HG03521 (cell line): Measurements from ENCODE around the gene KRTAP25-1.

Experiments
- ATAC-seq: cut with Tn5 transposase; IDR thresholded peaks from one replicate; pipeline ENCODE4 v1.9.1; 2021; ENCODE audit warnings: mild to moderate bottlenecking, moderate library complexity; ENCODE audit not compliant: unreplicated experiment

The KRTAP25-1 gene, protein sequence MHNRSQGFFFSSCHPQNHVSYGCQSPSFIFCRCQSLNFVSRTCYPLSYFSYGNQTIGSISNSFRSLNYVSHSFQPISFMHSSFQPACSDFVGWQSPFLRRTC

DNA sequence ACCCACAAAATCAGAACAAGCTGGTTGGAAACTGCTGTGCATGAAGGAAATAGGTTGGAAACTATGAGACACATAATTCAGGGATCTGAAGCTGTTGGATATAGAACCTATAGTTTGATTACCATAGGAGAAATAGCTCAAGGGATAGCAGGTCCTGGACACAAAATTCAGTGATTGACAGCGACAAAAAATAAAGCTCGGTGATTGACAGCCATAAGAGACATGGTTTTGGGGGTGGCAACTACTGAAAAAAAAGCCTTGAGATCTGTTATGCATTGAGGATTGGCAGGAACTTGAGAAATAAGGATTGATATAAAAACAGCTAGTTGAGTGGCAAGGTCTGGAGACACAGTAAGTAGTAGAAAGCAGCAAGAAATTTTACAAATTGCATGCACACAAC, at the start of gene KRTAP25-1:
TSS of gene KRTAP25-1 (minus strand) at position 300 of the 400 bp plus-strand sequence. CDS start at position 276, 24 bp downstream.
- no peak for ATAC-seq

DNA sequence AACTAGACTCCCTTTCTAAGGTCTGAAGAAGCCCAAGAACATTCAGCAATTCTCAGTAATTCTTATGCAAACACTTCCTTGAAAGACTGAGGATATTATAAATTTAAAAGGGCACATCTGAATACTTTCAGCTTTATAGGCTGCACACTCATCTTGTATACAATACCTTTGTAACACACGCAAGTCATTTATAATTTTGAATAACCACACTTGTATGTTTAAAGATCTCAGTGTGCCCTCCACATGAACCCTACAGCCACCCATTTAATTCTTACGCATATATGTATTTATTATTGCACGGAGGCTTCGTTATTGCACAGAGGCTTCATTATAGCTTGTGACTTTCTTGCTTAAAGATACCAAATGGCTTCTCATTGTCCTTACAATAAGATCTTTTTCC, 49.4 kb upstream of the KRTAP25-1 start:
- no peak for ATAC-seq

- ATAC-seq = no peak
Measured at GRCh38 chr21:30337772-30338171, 48.5 kb upstream of the KRTAP25-1 start.

DNA sequence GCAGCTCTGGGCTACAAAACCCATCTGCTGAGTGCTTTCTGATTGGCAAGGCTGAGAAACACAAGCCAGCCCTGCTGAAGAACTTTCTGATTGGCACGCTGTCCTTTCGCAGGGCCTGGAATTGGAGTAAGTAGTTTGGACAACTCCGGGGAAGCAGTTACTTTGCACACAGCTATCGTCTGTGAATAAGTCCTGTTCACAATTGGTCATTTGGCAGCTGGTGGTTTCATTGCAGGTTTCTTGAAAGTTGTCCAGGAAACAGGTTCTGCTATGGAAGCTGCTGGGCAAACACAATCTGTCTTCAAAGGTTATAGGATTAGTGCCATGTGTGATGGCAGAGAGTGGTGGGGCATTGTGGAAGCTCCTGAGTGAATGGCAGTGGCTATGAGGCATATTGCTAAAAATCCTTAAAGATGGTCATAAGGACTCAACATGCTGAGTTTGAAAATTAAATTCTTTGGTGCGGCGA, 48.0 kb upstream of the KRTAP25-1 start, which contains the start of gene KRTAP27-1:
TSS of gene KRTAP27-1 (minus strand) at position 419 of the 469 bp plus-strand sequence. CDS start at position 393, 26 bp downstream.
- ATAC-seq = no peak

GRCh38 chr21:30336596-30336995, 47.3 kb upstream of the KRTAP25-1 start:
- ATAC-seq = no peak

GRCh38 chr21:30333736-30334135, 44.4 kb upstream of the KRTAP25-1 start:
- ATAC-seq = no peak

DNA sequence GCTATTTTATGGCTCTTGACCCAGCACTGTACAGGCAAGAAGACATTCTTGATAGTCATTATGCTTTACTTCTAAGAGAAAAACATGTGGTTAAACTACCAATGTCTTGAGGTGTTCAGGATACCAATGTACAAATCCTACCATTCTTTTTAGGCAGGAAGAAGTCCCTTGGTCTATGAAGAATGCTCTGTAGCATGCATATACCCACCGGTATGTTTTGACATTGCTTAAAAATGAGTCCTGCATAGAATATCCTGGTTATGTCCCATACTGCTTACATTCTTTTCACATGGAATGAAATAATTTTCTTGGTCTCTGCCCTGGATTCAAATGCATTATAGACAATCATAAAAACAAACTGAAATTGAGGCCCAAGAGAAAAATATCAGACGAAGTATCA, 43.4 kb upstream of the KRTAP25-1 start:
- ATAC-seq = no peak

- ATAC-seq = no peak
Measured at GRCh38 chr21:30329203-30329875, 40.0 kb upstream of the KRTAP25-1 start.

- ATAC-seq = no peak
Measured at GRCh38 chr21:30326390-30326789, 37.1 kb upstream of the KRTAP25-1 start.

- no peak for ATAC-seq
Measured at GRCh38 chr21:30320215-30320614, 30.9 kb upstream of the KRTAP25-1 start, which contains the start of gene KRTAP26-1. KRTAP26-1 (minus strand) TSS chr21:30320315; CDS start chr21:30320035, 280 bp downstream.

DNA sequence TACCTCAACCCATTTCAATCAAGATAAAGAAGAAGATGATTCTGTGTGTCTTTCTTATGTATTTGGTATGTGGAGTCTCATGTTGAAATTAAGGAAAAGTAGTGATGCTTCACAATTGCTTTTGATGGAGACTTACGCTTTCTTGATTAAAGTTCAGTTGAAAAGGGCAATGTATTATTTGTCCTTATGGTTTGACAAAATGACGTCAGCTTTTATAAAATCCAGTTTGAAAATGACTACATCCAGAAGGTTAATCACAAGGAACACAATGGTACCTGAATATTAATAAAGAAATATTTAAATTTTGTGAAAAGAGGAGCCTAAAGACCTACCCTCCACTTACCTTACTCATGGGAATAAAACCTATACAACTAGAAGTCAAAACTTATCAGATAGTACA, 26.4 kb upstream of the KRTAP25-1 start:
- no peak for ATAC-seq

DNA sequence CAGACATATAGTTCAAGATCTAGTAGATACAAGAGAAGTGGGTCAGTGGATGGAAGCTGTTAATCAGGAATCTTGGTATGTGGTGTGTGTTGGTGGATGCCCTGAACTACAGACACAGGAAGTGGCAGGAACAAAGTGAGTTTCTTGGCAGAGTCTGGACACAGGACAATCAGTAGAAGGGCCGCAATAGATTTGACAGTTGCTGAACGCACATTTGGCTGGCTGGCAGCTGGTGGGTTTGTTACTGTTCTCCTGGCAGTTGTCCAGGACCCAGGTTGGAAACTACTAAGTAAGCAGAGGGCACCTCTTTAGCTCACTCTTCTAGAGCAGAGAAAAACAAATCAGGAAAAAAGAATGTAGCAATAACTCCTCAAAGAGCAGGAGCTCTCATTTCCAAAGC, 17.6 kb upstream of the KRTAP25-1 start:
- ATAC-seq = no peak

DNA sequence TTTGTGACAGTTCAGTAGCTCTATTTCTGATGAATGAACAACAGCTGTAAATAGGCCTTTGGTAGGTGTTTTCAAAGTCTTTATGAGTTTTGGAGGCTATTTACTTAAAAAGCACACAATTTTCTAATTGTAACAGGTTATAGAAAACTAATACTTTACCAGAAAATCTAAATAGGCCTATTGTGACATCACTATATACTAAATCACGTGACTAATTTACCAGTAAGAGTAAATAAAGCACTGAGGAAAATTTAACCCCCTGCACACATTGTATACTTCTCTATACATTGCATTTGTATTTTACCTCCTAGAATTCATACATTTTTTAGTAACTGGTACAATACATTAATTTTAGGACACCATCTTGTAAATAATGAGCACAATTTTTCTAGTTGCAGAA, 15.8 kb upstream of the KRTAP25-1 start:
- ATAC-seq = no peak

DNA sequence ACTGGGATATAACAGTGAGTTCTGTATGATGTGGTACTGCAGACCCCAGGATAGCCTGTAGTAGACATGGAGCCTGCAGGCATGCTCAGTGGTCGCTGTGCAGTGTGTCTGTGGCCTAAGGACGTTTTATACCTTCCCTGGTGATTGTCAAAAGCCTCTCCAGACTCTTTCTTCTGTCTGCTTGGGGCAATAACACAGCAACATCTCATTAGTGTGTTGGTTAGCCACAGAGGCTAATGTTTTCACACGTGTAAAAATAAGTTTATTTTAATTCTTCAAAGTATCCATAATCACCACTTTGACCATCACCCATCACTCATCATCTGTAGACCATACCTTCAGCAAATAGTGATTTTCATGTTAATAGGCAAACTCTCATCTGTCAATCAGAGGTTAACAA, 6.5 kb downstream of the KRTAP25-1 start, which contains the start of gene KRTAP24-1:
TSS of gene KRTAP24-1 (minus strand) at position 101 of the 400 bp plus-strand sequence. CDS start at position 83, 18 bp downstream.
- no peak for ATAC-seq

DNA sequence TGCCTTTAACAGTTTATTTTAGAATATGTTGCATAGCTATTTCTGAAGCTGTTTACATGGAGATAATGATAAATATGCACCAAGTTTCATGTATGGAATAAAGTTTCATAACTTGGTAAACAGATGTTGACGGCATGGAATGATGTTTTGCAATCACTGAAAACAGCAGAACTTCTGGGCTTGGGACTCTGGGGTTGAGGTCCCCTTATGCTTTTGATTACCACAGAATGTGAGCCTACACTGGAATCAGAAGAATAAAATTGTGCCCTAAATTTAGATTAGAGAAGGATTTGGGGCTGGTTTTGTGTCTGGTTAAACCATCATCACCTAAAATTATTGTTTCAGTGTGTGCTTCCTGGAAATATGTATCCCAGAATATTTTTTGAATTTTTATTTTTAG, 17.7 kb downstream of the KRTAP25-1 start:
- ATAC-seq = no peak

DNA sequence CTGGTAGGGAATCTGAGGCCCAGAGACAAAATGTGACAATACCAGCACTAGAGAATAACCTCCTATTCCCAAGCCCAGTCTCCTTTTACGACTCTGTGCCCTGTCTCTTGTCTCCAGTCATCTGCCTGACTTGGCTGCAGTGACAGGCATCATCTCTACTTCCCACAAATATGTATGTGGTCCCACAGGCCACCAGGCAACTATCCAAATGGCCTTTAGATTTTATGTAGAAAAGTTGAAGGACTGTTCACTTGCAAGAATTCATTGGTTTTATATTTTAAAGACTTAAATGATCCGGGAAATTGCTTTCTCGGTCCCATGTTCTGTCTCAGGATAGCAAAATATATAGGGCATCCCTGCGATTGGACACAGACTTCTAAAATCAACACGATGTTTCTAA, 18.2 kb downstream of the KRTAP25-1 start:
- ATAC-seq = no peak

GRCh38 chr21:30269803-30270530, 19.3 kb downstream of the KRTAP25-1 start:
- ATAC-seq = no peak

GRCh38 chr21:30268608-30269197, 20.6 kb downstream of the KRTAP25-1 start:
- ATAC-seq = no peak

DNA sequence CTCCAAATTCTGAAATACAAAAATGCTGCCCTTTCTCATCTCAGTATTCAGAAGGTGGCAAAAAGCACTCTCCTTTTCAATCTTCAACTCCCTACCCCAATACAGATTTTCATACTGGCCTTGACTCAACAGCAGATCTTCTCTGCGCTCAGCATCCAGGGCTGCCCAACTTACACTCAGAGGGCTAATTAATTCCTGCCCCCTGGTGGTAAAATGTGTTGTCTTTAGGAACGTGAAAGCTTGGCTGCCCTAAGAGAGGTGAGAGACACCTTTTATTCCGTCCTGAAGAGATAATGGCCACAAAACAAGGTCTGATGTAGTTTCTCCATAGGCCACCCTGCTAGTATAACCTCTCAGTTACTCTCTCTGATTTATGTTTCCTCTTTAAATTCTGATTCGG, 31.5 kb downstream of the KRTAP25-1 start:
- ATAC-seq = no peak

GRCh38 chr21:30256100-30256499, 33.2 kb downstream of the KRTAP25-1 start:
- no peak for ATAC-seq

DNA sequence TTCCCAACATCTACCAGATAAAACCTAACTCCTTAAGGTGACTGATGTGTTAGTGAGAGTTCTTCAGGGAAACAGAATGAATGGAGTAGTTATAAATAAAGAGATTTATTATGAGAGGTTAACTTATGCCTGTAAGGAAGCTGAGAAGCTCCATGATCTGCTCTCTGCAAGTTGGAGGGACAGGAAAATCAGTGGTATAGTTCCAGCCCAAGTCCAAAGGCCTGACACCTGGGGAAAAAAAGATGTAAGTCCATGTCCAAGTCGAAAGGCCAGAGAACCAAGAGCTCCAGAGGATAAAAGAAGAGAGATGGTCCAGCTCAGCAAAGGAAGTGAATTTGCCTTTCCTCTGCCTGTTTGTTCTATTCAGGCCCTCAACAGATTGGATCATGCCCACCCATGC, 33.6 kb downstream of the KRTAP25-1 start:
- ATAC-seq = no peak
